ENCODE data around the gene SLC10A3.

SLC10A3 gene

GRCh38 chrX:154437971-154438893, 52.2 kb downstream of the SLC10A3 start:
- DNase-seq = no peak
